Calu3 (cell line): ENCODE results near the gene PAXX. TPM values are rescaled to one million over a fixed set of nuclear protein-coding genes. Genes with fewer than 3 reads are reported as not detected.

Experiments used
- BruUV-seq: library from RNA; stranded (reverse); fragments of 400-500 nt; replicated peaks from 2 replicates; lab custom pipeline; 2021; lab: Mats Ljungman, UMichigan
- CTCF ChIA-PET: fragments of 300-600 bp; sonication (Branson Sonifier 250); formaldehyde crosslinking; loops from one replicate; lab custom pipeline; 2022; ENCODE audit warnings: antibody characterized with exemption; lab: Charles Lee
- DNase-seq: peaks from one replicate; pipeline ENCODE4 v3.0.0; 2022
- H3K27ac Mint-ChIP-seq: one replicate; pipeline ENCODE4 v1.8.0; 2022; ENCODE audit warnings: mixed read lengths; ENCODE audit not compliant: unreplicated experiment
- H3K27me3 Mint-ChIP-seq: one replicate; pipeline ENCODE4 v1.8.0; 2022; ENCODE audit warnings: mixed read lengths; ENCODE audit not compliant: unreplicated experiment
- H3K36me3 Mint-ChIP-seq: one replicate; pipeline ENCODE4 v1.8.0; 2022; ENCODE audit warnings: mild to moderate bottlenecking, moderate library complexity, mixed read lengths; ENCODE audit not compliant: insufficient read depth, unreplicated experiment
- H3K4me1 Mint-ChIP-seq: one replicate; pipeline ENCODE4 v1.8.0; 2022; ENCODE audit warnings: mild to moderate bottlenecking, low read depth, mixed read lengths; ENCODE audit not compliant: unreplicated experiment
- H3K4me3 Mint-ChIP-seq: one replicate; pipeline ENCODE4 v1.8.0; 2022; ENCODE audit warnings: mild to moderate bottlenecking, low read depth, moderate library complexity, mixed read lengths; ENCODE audit not compliant: unreplicated experiment
- H3K9me3 Mint-ChIP-seq: one replicate; pipeline ENCODE4 v1.8.0; 2022; ENCODE audit warnings: low read depth, mixed read lengths; ENCODE audit not compliant: unreplicated experiment
- intact Hi-C: fragments of 100-400 bp; cut with micrococcal nuclease; formaldehyde crosslinking; loops from one replicate; pipeline ENCODE4 v1.10.0; 2022; ENCODE audit not compliant: unreplicated experiment
- total RNA-seq: library from RNA; stranded (reverse); gene quantifications from 2 replicates; pipeline ENCODE4 v1.2.3, GENCODE V29; 2022
- TF ChIP-seq, protein P1 (sequence below): fragments of 200-600 bp; IDR thresholded peaks from one replicate; pipeline ENCODE4 v1.8.0; 2022; ENCODE audit warnings: antibody characterized with exemption; ENCODE audit not compliant: unreplicated experiment

The PAXX gene
- total RNA-seq, 1 experiment from 2014 or later: 43.7 TPM

DNA sequence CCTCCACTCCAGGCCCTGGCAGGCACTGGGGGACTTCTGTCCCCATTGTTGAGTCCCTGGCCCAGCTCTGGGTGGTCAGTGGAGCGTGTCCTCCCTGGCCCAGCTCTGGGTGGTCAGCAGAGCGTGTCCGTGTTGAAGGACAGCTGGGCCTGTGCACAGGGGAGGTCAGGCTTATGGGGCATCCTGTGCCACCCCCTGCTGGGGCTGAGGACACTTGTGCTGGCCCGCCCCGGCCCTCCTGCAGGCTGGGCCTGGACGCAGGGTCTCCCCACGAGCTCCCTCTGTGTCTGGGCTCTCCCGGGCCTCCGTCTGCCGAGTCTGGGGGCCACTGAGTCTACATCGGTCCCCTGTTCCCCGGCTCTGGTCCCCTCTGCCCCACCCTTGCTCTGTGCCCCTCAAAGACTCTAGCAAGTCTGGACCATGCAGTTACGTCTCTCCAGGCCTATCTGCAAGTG lies 15.6 kb downstream of the PAXX start:
- intact Hi-C loops: no loop called here
- Mint-ChIP-seq H3K27me3 (no peaks in the 10 kb centered on the region), H3K9me3 (peaks cover 5% of the 10 kb centered on the region), H3K4me3 (no peak overlapping the region), H3K36me3 (peaks cover 9% of the 10 kb centered on the region), H3K27ac (no peak overlapping the region), H3K4me1 (no peaks in the 10 kb centered on the region)
- no peak for DNase-seq
- BruUV-seq: no TSS peak
- CTCF ChIA-PET: no interaction called here
- TF ChIP-seq, protein P1, sequence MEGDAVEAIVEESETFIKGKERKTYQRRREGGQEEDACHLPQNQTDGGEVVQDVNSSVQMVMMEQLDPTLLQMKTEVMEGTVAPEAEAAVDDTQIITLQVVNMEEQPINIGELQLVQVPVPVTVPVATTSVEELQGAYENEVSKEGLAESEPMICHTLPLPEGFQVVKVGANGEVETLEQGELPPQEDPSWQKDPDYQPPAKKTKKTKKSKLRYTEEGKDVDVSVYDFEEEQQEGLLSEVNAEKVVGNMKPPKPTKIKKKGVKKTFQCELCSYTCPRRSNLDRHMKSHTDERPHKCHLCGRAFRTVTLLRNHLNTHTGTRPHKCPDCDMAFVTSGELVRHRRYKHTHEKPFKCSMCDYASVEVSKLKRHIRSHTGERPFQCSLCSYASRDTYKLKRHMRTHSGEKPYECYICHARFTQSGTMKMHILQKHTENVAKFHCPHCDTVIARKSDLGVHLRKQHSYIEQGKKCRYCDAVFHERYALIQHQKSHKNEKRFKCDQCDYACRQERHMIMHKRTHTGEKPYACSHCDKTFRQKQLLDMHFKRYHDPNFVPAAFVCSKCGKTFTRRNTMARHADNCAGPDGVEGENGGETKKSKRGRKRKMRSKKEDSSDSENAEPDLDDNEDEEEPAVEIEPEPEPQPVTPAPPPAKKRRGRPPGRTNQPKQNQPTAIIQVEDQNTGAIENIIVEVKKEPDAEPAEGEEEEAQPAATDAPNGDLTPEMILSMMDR: no peak

DNA sequence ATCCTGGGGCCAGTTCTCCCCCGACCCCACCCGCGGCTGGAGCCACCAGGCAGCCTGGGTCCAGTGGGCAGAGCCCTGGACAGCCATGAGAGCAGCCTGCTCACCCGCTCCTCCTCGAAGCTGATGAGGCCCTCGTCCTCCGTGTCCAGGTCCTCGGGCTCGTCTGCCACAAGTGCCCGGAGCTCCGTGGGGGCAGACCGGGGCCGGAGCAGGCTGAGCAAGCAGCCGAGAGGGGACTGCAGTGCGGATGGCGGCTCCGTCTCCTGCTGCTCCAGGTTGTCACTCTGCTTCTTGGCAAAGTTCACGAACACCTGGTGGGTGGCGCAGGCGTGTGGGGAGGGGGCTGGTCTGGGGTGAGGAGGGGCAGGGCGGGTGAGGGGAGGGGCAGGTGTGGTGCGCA lies 16.1 kb downstream of the PAXX start:
- BruUV-seq: no TSS peak
- TF ChIP-seq, protein P1: no peak
- Mint-ChIP-seq H3K9me3 (peaks cover 5% of the 10 kb centered on the region), H3K27me3 (no peaks in the 10 kb centered on the region), H3K27ac (no peak overlapping the region), H3K4me1 (no peaks in the 10 kb centered on the region), H3K4me3 (no peak overlapping the region), H3K36me3 (peaks cover 9% of the 10 kb centered on the region)
- CTCF ChIA-PET: no interaction called here
- intact Hi-C loops: no loop called here
- no peak for DNase-seq

DNA sequence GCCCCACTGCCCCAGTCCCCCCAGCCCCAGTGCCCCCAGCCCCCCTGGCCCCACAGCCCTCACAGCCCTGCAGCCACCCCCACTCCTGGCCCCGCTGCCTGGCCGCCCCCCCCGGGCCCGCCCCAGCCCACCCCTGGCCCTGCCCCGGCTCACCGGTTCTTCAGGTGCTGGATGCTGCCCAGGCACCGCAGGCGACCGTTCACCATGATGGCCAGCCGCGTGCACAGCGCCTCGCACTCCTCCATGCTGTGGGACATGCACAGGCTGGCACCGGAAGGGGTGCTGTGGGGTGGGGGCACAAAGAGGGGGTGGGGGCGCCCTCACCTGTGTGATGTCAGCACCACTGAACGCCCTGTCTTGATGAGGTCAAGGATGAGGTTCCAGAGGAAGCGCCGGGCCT lies 17.0 kb downstream of the PAXX start:
- Mint-ChIP-seq H3K4me3 (no peak overlapping the region), H3K27me3 (no peaks in the 10 kb centered on the region), H3K9me3 (peaks cover 5% of the 10 kb centered on the region), H3K4me1 (no peaks in the 10 kb centered on the region), H3K36me3 (peaks cover 9% of the 10 kb centered on the region), H3K27ac (no peak overlapping the region)
- intact Hi-C loops: no loop called here
- no peak for DNase-seq
- BruUV-seq: no TSS peak
- TF ChIP-seq, protein P1: no peak
- CTCF ChIA-PET: no interaction called here

DNA sequence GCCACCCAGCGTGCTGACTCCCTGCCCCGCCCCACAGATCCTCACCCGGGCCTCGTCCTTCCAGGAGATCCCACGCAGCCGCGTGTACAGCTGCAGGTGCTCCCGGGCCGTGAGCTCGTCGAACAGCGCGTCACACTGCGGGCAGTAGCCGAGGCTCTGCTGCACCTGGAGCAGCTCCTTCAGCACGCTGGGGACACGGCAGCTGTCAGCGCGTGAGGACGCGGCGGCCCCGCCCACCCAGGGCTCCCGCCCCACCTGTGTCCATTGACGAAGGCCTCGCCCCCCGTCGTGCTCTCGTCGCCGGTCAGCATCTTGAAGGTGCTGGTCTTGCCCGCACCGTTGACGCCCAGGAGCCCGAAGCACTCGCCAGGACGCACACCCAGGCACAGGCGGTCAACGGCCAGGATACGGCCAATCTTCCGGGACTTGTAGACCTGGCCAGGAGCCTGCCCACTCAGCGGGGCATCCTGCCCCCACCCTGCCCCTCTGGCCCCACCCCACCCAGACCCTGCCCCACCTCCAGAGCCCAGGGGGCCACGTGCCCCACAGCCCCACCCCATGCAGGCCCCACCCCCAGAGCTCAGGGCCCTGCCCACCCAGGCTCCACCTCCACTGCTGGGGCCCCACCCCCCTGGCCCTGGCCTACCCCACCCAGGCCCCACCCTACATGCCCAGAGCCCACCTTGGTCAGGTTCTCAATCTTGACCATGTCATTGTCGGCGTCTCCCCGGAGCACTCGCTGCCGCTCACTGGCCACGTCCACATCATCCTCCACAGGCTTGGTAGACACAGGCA lies 17.9 kb downstream of the PAXX start:
- CTCF ChIA-PET: no interaction called here
- intact Hi-C loops: no loop called here
- peaks cover 13% of the 10 kb centered on the region for H3K36me3 Mint-ChIP-seq

More for the DNA sequence above, 17.9 kb downstream of the PAXX start:
- TF ChIP-seq, protein P1: no peak
- no TSS peak for BruUV-seq
- Mint-ChIP-seq H3K27ac (no peak overlapping the region), H3K27me3 (no peaks in the 10 kb centered on the region), H3K4me1 (no peaks in the 10 kb centered on the region), H3K9me3 (no peaks in the 10 kb centered on the region), H3K4me3 (no peak overlapping the region)
- DNase-seq: no peak
